GM12878 (cell line): ENCODE data around the gene LASP1NB.

Source experiments
- ATAC-seq: fragments of 200-7000 bp; cut with Tn5 transposase; 3 replicates; pipeline ENCODE4 v1.9.1; 2020; ENCODE audit warnings: mild to moderate bottlenecking, moderate library complexity
- BruUV-seq: library from RNA; stranded (reverse); fragments of 400-500 nt; replicated peaks from 2 replicates; lab custom pipeline; 2021; lab: Mats Ljungman, UMichigan
- CTCF ChIA-PET: fragments of 300-600 bp; sonication (Branson Sonifier 250); formaldehyde crosslinking; extraction: SDS; loops from one replicate; lab custom pipeline; 2021; ENCODE audit warnings: inconsistent platforms; lab: Yijun Ruan, JAX
- POLR2A ChIA-PET: fragments of 350-600 bp; formaldehyde crosslinking; extraction: SDS; loops from one replicate; lab custom pipeline; 2021; ENCODE audit warnings: inconsistent platforms; lab: Charles Lee
- RAD21 ChIA-PET: fragments of 300-600 bp; sonication (Branson Sonifier 250); formaldehyde crosslinking; loops from one replicate; lab custom pipeline; 2023; ENCODE audit warnings: antibody characterized with exemption; ENCODE audit not compliant: unreplicated experiment; lab: Charles Lee
- SMC1A ChIA-PET: fragments of 300-600 bp; sonication (Branson Sonifier 250); formaldehyde crosslinking; loops from one replicate; lab custom pipeline; 2023; ENCODE audit not compliant: unreplicated experiment, uncharacterized antibody; lab: Charles Lee
- DNase-seq: peaks from one replicate; pipeline ENCODE4 v3.0.0-alpha.2; 2011; ENCODE audit warnings: low read depth, low spot score
- FAIRE-seq: peaks from 3 replicates; lab custom pipeline; 2011; peaks lifted over from hg19 to GRCh38; lab: Jason Lieb, UNC
- H2AFZ ChIP-seq: 2 replicates; pipeline ENCODE4 v1.6.0; 2011; ENCODE audit warnings: low read depth, low read length, control low read depth; ENCODE audit not compliant: control insufficient read depth
- H3K27ac ChIP-seq: 2 replicates; pipeline ENCODE4 v1.5.1; 2011; ENCODE audit warnings: control low read depth; ENCODE audit not compliant: control insufficient read depth, insufficient read depth
- H3K27me3 ChIP-seq, 2 experiments: replicated peaks in 1 of 2; 2 replicates each; pipeline versions ENCODE4 v1.6.0 to v1.6.1; 2011; ENCODE audit warnings: low read length in 1 of 2; ENCODE audit not compliant: control insufficient read depth in 2 of 2, insufficient read depth in 2 of 2
- H3K36me3 ChIP-seq, 2 experiments: 2 replicates each; pipeline ENCODE4 v1.5.1; 2011; ENCODE audit warnings: low read length in 1 of 2; ENCODE audit not compliant: control insufficient read depth in 2 of 2, insufficient read depth in 2 of 2
- H3K4me1 ChIP-seq: 2 replicates; pipeline ENCODE4 v1.6.1; 2011; ENCODE audit warnings: mild to moderate bottlenecking, low read length, moderate library complexity, mixed read lengths; ENCODE audit not compliant: control insufficient read depth, insufficient read depth
- H3K4me2 ChIP-seq: 2 replicates; pipeline ENCODE4 v1.6.0; 2011; ENCODE audit warnings: control low read depth; ENCODE audit not compliant: control insufficient read depth, insufficient read depth
- H3K4me3 ChIP-seq: fragments of 200-600 bp; sonication (generic); 2 replicates; pipeline ENCODE4 v1.5.1; 2016
- H3K79me2 ChIP-seq: 2 replicates; pipeline ENCODE4 v1.6.0; 2011; ENCODE audit warnings: low read length; ENCODE audit not compliant: control insufficient read depth, insufficient read depth
- H3K9ac ChIP-seq: 2 replicates; pipeline ENCODE4 v1.8.0; 2011; ENCODE audit warnings: low read length, control low read depth, mixed read lengths; ENCODE audit not compliant: control insufficient read depth, insufficient read depth
- H3K9me3 ChIP-seq: replicated peaks from 3 replicates; pipeline ENCODE4 v1.5.1; 2011; ENCODE audit warnings: mild to moderate bottlenecking, low read length; ENCODE audit not compliant: control insufficient read depth, insufficient read depth
- H4K20me1 ChIP-seq: 2 replicates; pipeline ENCODE4 v1.6.0; 2011; ENCODE audit not compliant: control insufficient read depth, insufficient read depth
- HCFC1 ChIP-seq: fragments of 150-350 bp; IDR thresholded peaks from 2 replicates; pipeline ENCODE4 v1.6.1; 2014; ENCODE audit warnings: low read length
- MTA3 ChIP-seq: IDR thresholded peaks from 2 replicates; pipeline ENCODE4 v1.6.1; 2012; ENCODE audit warnings: low read length, inconsistent platforms, borderline replicate concordance
- NBN ChIP-seq: fragments of 450-650 bp; IDR thresholded peaks from 2 replicates; pipeline ENCODE4 v1.6.1; 2016
- PML ChIP-seq: IDR thresholded peaks from 2 replicates; pipeline ENCODE4 v1.6.1; 2012; ENCODE audit warnings: low read length, inconsistent platforms
- POLR2A ChIP-seq: IDR thresholded peaks from 2 replicates; pipeline ENCODE4 v1.6.1; 2011; ENCODE audit warnings: low read depth, mild to moderate bottlenecking, low read length
- SPI1 ChIP-seq: IDR thresholded peaks from 2 replicates; pipeline ENCODE4 v1.6.1; 2011; ENCODE audit warnings: low read depth, mild to moderate bottlenecking, low read length, moderate library complexity, borderline replicate concordance; ENCODE audit not compliant: insufficient read depth
- SUZ12 ChIP-seq: fragments of 200-600 bp; sonication (generic); IDR thresholded peaks from one replicate; pipeline ENCODE4 v1.6.1; 2018; ENCODE audit warnings: antibody characterized with exemption, mild to moderate bottlenecking; ENCODE audit not compliant: unreplicated experiment
- TARDBP ChIP-seq: IDR thresholded peaks from 2 replicates; pipeline ENCODE4 v1.6.1; 2016; ENCODE audit warnings: borderline replicate concordance
- WGBS: methylation state at CpG from one replicate; pipeline ENCODE4 v1.1.6; 2016; ENCODE audit warnings: low lambda C conversion rate; ENCODE audit not compliant: insufficient replicate concordance, insufficient coverage; ENCODE audit errors: missing lambda C conversion rate; 5-methylcytosine and 5-hydroxymethylcytosine counted together
- in situ Hi-C: fragments of 300-500 bp; cut with MboI; formaldehyde crosslinking; loops from 9 replicates; pipeline ENCODE4 v1.14.3; 2018; ENCODE audit warnings: mixed read lengths
- intact Hi-C: fragments of 100-400 bp; cut with micrococcal nuclease; formaldehyde crosslinking; loops from one replicate; pipeline ENCODE4 v1.14.2; 2022; ENCODE audit not compliant: unreplicated experiment
- TF ChIP-seq, protein P1 (sequence below): fragments of 450-650 bp; IDR thresholded peaks from 2 replicates; pipeline ENCODE4 v1.6.1; 2017; ENCODE audit warnings: mild to moderate bottlenecking, low read depth, inconsistent platforms; ENCODE audit not compliant: poor library complexity, severe bottlenecking

Gene LASP1NB

DNA sequence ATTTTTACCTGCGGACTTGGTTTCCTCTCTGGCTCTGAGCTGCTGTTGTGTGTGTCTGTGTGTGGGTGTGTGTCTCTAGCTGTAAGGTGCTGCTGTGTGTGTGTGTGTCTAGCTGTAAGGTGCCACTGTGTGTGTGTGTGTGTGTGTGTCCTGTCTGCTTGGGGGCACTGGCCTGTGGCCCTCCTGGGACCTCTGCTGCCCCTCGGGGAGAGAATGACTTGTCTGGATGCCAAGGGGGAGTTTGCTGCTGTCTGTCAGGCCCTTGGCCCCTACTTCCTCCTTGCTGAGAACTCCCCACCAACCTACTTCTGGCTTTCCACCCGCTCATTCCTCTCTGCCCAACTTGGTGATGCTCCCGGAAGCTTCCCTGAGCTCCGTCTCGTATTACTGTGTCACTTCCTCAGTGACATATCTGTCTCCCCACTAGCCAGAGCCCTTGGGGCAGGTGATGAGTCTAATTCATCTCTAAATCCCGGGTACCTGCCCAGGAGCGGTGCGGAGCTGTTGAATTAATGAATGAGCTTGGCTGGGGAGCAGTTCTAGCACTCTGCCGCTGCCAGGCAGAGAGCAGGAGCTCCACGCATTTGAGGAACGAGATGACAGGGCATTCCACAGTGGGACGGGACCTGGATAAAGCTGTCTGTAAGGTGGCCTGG is 3.5 kb upstream of the LASP1NB start:
- Histone ChIP-seq H3K9ac (no peak overlapping the region), H3K9me3 (no peaks in the 10 kb centered on the region), H3K36me3 (peaks cover 2 to 12% of the 10 kb centered on the region in 2 experiments; a peak in 3 of 4 replicates), H4K20me1 (no peaks in the 10 kb centered on the region; the same call in 1 of the 2 replicates), H3K4me1 (peaks cover 2% of the 10 kb centered on the region), H3K27me3 (no peaks in the 10 kb centered on the region), H3K79me2 (no peaks in the 10 kb centered on the region), H3K4me3 (no peak overlapping the region), H3K27ac (no peak overlapping the region), H3K4me2 (no peak overlapping the region), H2AFZ (no peak overlapping the region)
- POLR2A ChIA-PET = no interaction called here
- intact Hi-C loops (no loop called here), in situ Hi-C loops (no loop called here)
- DNase-seq (no peak), ATAC-seq (peak; percentile 12; the same call in 1 of the 3 replicates), FAIRE-seq (no peak)
- SMC1A ChIA-PET = interaction anchor here (1.5 kb wide), 1 partner anchor 68 kb away, joined by 3 read pairs; the partner anchor contains the start of gene RPL23
- 35% methylated on average over 13 of the region's 13 CpGs for WGBS
- CTCF ChIA-PET = interaction anchor here (0.8 to 3.4 kb wide), 3 partner anchors 21 to 231 kb away, joined by 3 to 13 read pairs (median 4); no protein-coding TSS in a partner anchor
- peak; percentile 68 for TF ChIP-seq TARDBP
- TF ChIP-seq NBN = no peak
- no peak for TF ChIP-seq SUZ12
- 0 out of 2 replicates have a peak, but pooled peaks have one; percentile 32 for TF ChIP-seq MTA3
- no peak for TF ChIP-seq HCFC1
- peak; percentile 37 for TF ChIP-seq POLR2A
- TF ChIP-seq, protein P1, sequence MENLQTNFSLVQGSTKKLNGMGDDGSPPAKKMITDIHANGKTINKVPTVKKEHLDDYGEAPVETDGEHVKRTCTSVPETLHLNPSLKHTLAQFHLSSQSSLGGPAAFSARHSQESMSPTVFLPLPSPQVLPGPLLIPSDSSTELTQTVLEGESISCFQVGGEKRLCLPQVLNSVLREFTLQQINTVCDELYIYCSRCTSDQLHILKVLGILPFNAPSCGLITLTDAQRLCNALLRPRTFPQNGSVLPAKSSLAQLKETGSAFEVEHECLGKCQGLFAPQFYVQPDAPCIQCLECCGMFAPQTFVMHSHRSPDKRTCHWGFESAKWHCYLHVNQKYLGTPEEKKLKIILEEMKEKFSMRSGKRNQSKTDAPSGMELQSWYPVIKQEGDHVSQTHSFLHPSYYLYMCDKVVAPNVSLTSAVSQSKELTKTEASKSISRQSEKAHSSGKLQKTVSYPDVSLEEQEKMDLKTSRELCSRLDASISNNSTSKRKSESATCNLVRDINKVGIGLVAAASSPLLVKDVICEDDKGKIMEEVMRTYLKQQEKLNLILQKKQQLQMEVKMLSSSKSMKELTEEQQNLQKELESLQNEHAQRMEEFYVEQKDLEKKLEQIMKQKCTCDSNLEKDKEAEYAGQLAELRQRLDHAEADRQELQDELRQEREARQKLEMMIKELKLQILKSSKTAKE = no peak
- 0 out of 2 replicates have a peak, but pooled peaks have one; percentile 3 for TF ChIP-seq SPI1
- 0 out of 2 replicates have a peak, but pooled peaks have one; percentile 24 for TF ChIP-seq PML
- RAD21 ChIA-PET = no interaction called here
- BruUV-seq = no TSS peak
